Measurements from ENCODE around the gene LRMDA.

GRCh38 chr10:75982611-75983369, 551.4 kb downstream of the LRMDA start:
- TF ChIP-seq CTCF (IDR thresholded peaks at IDR 0.05; ENCODE audit: insufficient read depth, low read length, poor library complexity, severe bottlenecking), result no peak
- no peak for TF ChIP-seq EZH2phosphoT487 (conservative IDR thresholded peaks at IDR 0.05; ENCODE audit: low read length)

All from SU-DHL-6 (cell line).